HEK293 (cell line): Measurements from ENCODE around the gene GSG1L.

ENCODE experiments used
- CTCF ChIA-PET: fragments of 350-600 bp; formaldehyde crosslinking; extraction: SDS; loops from one replicate; lab custom pipeline; 2021; ENCODE audit warnings: antibody characterized with exemption; lab: Yijun Ruan, JAX
- POLR2A ChIA-PET: fragments of 300-600 bp; formaldehyde crosslinking; extraction: SDS; loops from one replicate; lab custom pipeline; 2020; ENCODE audit warnings: antibody characterized with exemption, inconsistent platforms; lab: Yijun Ruan, JAX
- H3K27ac ChIP-seq: fragments of 200-500 bp; sonication (Bioruptor generic); 2 replicates; pipeline ENCODE4 v1.5.1; 2014; ENCODE audit warnings: low read depth, low read length, control low read depth, inconsistent platforms; ENCODE audit errors: extremely low read depth
- H3K36me3 ChIP-seq, 2 experiments: fragments of 200-500 bp in 1 of 2; sonication (Bioruptor generic) in 1 of 2; 1 replicate in 1 of 2; 2 replicates in 1 of 2; pipeline ENCODE4 v1.5.1; 2014 to 2017; ENCODE audit warnings: inconsistent platforms in 2 of 2, low read length in 2 of 2; ENCODE audit not compliant: control insufficient read depth in 2 of 2, insufficient read depth in 1 of 2
- H3K4me1 ChIP-seq: fragments of 200-500 bp; sonication (Bioruptor generic); 2 replicates; pipeline ENCODE4 v1.5.1; 2014; ENCODE audit warnings: mild to moderate bottlenecking, low read length, inconsistent platforms; ENCODE audit not compliant: control insufficient read depth, insufficient read depth
- H3K4me3 ChIP-seq: 2 replicates; pipeline ENCODE4 v1.5.1; 2011; ENCODE audit warnings: low read depth, mild to moderate bottlenecking, control low read depth, low read length, moderate library complexity
- H3K9me3 ChIP-seq: fragments of 200-500 bp; sonication (Bioruptor generic); 2 replicates; pipeline ENCODE4 v1.5.1; 2014; ENCODE audit warnings: low read depth, low read length, inconsistent platforms; ENCODE audit not compliant: control insufficient read depth, insufficient read depth
- GFI1B ChIP-seq: fragments of 450-650 bp; formaldehyde crosslinking; IDR thresholded peaks from 2 replicates; pipeline ENCODE4 v1.5.1; 2016; ENCODE audit warnings: missing biosample characterization, missing genetic modification characterization
- GLI2 ChIP-seq: fragments of 450-650 bp; formaldehyde crosslinking; IDR thresholded peaks from 2 replicates; pipeline ENCODE4; 2017; ENCODE audit warnings: missing biosample characterization, missing genetic modification characterization, low read depth, borderline replicate concordance
- HOXC10 ChIP-seq: sonication (generic); formaldehyde crosslinking; IDR thresholded peaks from 2 replicates; pipeline ENCODE4 v1.8.1; 2023; ENCODE audit warnings: mild to moderate bottlenecking, missing genetic modification reagents
- KLF1 ChIP-seq: fragments of 450-650 bp; formaldehyde crosslinking; IDR thresholded peaks from 2 replicates; pipeline ENCODE4 v1.5.1; 2016; ENCODE audit warnings: missing biosample characterization, missing genetic modification characterization
- SCRT1 ChIP-seq: fragments of 450-650 bp; formaldehyde crosslinking; IDR thresholded peaks from 2 replicates; pipeline ENCODE4 v1.5.1; 2016; ENCODE audit warnings: missing biosample characterization, missing genetic modification characterization, borderline replicate concordance
- SP3 ChIP-seq: fragments of 450-650 bp; formaldehyde crosslinking; IDR thresholded peaks from 2 replicates; pipeline ENCODE4 v1.5.1; 2016; ENCODE audit warnings: missing biosample characterization, missing genetic modification characterization
- ZBTB21 ChIP-seq: fragments of 450-650 bp; formaldehyde crosslinking; IDR thresholded peaks from 2 replicates; pipeline ENCODE4 v1.5.1; 2017; ENCODE audit warnings: missing biosample characterization, missing genetic modification characterization
- ZFP69B ChIP-seq: fragments of 450-650 bp; formaldehyde crosslinking; IDR thresholded peaks from 2 replicates; pipeline ENCODE4 v1.5.1; 2016; ENCODE audit warnings: missing biosample characterization, missing genetic modification characterization
- ZNF146 ChIP-seq: fragments of 450-650 bp; formaldehyde crosslinking; IDR thresholded peaks from 2 replicates; pipeline ENCODE4 v1.5.1; 2016; ENCODE audit warnings: missing biosample characterization, missing genetic modification characterization
- ZNF157 ChIP-seq: fragments of 450-650 bp; formaldehyde crosslinking; IDR thresholded peaks from 2 replicates; pipeline ENCODE4 v1.5.1; 2016; ENCODE audit warnings: missing biosample characterization, missing genetic modification characterization
- ZNF184 ChIP-seq: fragments of 450-650 bp; IDR thresholded peaks from 2 replicates; pipeline ENCODE4 v1.5.1; 2018; ENCODE audit warnings: missing biosample characterization, mild to moderate bottlenecking, missing genetic modification characterization
- ZNF221 ChIP-seq: fragments of 450-650 bp; formaldehyde crosslinking; IDR thresholded peaks from 2 replicates; pipeline ENCODE4 v1.5.1; 2017; ENCODE audit warnings: missing biosample characterization, missing genetic modification characterization, borderline replicate concordance
- ZNF24 ChIP-seq: fragments of 450-650 bp; formaldehyde crosslinking; IDR thresholded peaks from 2 replicates; pipeline ENCODE4 v1.5.1; 2016; ENCODE audit warnings: missing biosample characterization, missing genetic modification characterization
- ZNF366 ChIP-seq: fragments of 450-650 bp; formaldehyde crosslinking; conservative IDR thresholded peaks from 2 replicates; pipeline ENCODE4 v1.5.1; 2016; ENCODE audit warnings: missing biosample characterization, missing genetic modification characterization
- ZNF473 ChIP-seq: fragments of 450-650 bp; formaldehyde crosslinking; IDR thresholded peaks from 2 replicates; pipeline ENCODE4 v1.5.1; 2017; ENCODE audit warnings: missing biosample characterization, missing genetic modification characterization
- ZNF521 ChIP-seq: fragments of 450-650 bp; formaldehyde crosslinking; IDR thresholded peaks from 2 replicates; pipeline ENCODE4 v1.5.1; 2017; ENCODE audit warnings: missing biosample characterization, mild to moderate bottlenecking, missing genetic modification characterization
- ZNF530 ChIP-seq: fragments of 450-650 bp; formaldehyde crosslinking; IDR thresholded peaks from 2 replicates; pipeline ENCODE4 v1.5.1; 2016; ENCODE audit warnings: low read depth, missing biosample characterization, missing genetic modification characterization
- ZNF555 ChIP-seq: fragments of 450-650 bp; formaldehyde crosslinking; conservative IDR thresholded peaks from 2 replicates; pipeline ENCODE4 v1.5.1; 2017; ENCODE audit warnings: missing biosample characterization, mild to moderate bottlenecking, missing genetic modification characterization, inconsistent platforms
- ZNF626 ChIP-seq: fragments of 450-650 bp; sonication (Bioruptor Pico); formaldehyde crosslinking; IDR thresholded peaks from 2 replicates; pipeline ENCODE4 v1.5.1; 2018; ENCODE audit warnings: missing biosample characterization, missing genetic modification characterization, inconsistent platforms
- ZNF639 ChIP-seq: fragments of 450-650 bp; formaldehyde crosslinking; IDR thresholded peaks from 2 replicates; pipeline ENCODE4 v1.5.1; 2016; ENCODE audit warnings: missing biosample characterization, missing genetic modification characterization
- ZNF660 ChIP-seq: fragments of 450-650 bp; IDR thresholded peaks from 2 replicates; pipeline ENCODE4 v1.5.1; 2018; ENCODE audit warnings: missing biosample characterization, mild to moderate bottlenecking, missing genetic modification characterization
- ZNF76 ChIP-seq: fragments of 450-650 bp; formaldehyde crosslinking; IDR thresholded peaks from 2 replicates; pipeline ENCODE4; 2016; ENCODE audit warnings: low read depth, missing biosample characterization, missing genetic modification characterization, borderline replicate concordance
- ZNF776 ChIP-seq: fragments of 450-650 bp; formaldehyde crosslinking; IDR thresholded peaks from 2 replicates; pipeline ENCODE4 v1.5.0; 2017; ENCODE audit warnings: missing biosample characterization, missing genetic modification characterization, borderline replicate concordance
- ZNF791 ChIP-seq: fragments of 450-650 bp; formaldehyde crosslinking; IDR thresholded peaks from 2 replicates; pipeline ENCODE4 v1.5.1; 2016; ENCODE audit warnings: missing biosample characterization, missing genetic modification characterization
- TF ChIP-seq, protein P1 (sequence below): fragments of 450-650 bp; formaldehyde crosslinking; IDR thresholded peaks from 2 replicates; pipeline ENCODE4 v1.5.1; 2016; ENCODE audit warnings: missing biosample characterization, missing genetic modification characterization
- TF ChIP-seq, protein P2 (sequence below): fragments of 450-650 bp; formaldehyde crosslinking; IDR thresholded peaks from 2 replicates; pipeline ENCODE4 v1.5.1; 2016; ENCODE audit warnings: missing biosample characterization, missing genetic modification characterization
- TF ChIP-seq, protein P3 (sequence below): fragments of 450-650 bp; formaldehyde crosslinking; IDR thresholded peaks from 2 replicates; pipeline ENCODE4 v1.5.1; 2016; ENCODE audit warnings: missing biosample characterization, missing genetic modification characterization

The GSG1L gene

GRCh38 chr16:28081391-28081968 lies 18.0 kb upstream of the GSG1L start (continued):
- TF ChIP-seq, protein P1, sequence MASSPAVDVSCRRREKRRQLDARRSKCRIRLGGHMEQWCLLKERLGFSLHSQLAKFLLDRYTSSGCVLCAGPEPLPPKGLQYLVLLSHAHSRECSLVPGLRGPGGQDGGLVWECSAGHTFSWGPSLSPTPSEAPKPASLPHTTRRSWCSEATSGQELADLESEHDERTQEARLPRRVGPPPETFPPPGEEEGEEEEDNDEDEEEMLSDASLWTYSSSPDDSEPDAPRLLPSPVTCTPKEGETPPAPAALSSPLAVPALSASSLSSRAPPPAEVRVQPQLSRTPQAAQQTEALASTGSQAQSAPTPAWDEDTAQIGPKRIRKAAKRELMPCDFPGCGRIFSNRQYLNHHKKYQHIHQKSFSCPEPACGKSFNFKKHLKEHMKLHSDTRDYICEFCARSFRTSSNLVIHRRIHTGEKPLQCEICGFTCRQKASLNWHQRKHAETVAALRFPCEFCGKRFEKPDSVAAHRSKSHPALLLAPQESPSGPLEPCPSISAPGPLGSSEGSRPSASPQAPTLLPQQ (tag by site-specific recombination): no peak

DNA sequence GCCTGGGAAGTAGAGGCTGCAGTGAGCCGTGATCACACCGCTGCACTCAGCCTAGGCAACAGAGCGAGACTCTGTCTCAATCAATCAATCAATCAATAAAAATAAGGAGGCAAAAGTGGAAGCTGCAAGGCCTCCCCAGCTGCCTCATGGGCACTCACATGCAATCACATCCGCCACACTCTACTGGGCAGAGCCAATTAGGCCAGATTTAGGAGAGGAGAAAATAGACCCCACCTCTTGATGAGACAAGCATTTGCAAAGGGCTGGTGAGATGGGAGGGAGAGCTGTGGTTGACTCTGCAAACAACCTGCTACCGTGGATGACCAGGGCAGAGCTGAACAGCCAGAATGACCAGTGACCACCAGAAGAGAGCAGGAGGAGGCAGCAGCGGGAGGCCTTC lies 14.7 kb upstream of the GSG1L start:
- ChIA-PET POLR2A (no interaction called here), CTCF (interaction anchor here (0.8 kb wide), 1 partner anchor 140 kb away, joined by 3 read pairs; no protein-coding TSS in a partner anchor)
- Histone ChIP-seq H3K27ac (no peak overlapping the region), H3K36me3 (no peaks in the 10 kb centered on the region), H3K4me1 (no peaks in the 10 kb centered on the region), H3K4me3 (no peak overlapping the region), H3K9me3 (no peaks in the 10 kb centered on the region)
- TF ChIP-seq SCRT1 (tag by site-specific recombination) (no peak), ZNF639 (tag by site-specific recombination) (no peak), ZNF473 (tag by site-specific recombination) (no peak), ZNF157 (tag by site-specific recombination) (no peak), ZNF76 (tag by site-specific recombination) (no peak), ZNF776 (no peak), ZNF366 (tag by site-specific recombination) (no peak), ZNF555 (tag by site-specific recombination) (no peak), GLI2 (tag by site-specific recombination) (no peak), ZNF184 (tag by site-specific recombination) (no peak), ZBTB21 (tag by site-specific recombination) (no peak), ZNF521 (tag by site-specific recombination) (no peak), ZNF530 (tag by site-specific recombination) (no peak), ZNF221 (no peak)
- TF ChIP-seq, protein P2, sequence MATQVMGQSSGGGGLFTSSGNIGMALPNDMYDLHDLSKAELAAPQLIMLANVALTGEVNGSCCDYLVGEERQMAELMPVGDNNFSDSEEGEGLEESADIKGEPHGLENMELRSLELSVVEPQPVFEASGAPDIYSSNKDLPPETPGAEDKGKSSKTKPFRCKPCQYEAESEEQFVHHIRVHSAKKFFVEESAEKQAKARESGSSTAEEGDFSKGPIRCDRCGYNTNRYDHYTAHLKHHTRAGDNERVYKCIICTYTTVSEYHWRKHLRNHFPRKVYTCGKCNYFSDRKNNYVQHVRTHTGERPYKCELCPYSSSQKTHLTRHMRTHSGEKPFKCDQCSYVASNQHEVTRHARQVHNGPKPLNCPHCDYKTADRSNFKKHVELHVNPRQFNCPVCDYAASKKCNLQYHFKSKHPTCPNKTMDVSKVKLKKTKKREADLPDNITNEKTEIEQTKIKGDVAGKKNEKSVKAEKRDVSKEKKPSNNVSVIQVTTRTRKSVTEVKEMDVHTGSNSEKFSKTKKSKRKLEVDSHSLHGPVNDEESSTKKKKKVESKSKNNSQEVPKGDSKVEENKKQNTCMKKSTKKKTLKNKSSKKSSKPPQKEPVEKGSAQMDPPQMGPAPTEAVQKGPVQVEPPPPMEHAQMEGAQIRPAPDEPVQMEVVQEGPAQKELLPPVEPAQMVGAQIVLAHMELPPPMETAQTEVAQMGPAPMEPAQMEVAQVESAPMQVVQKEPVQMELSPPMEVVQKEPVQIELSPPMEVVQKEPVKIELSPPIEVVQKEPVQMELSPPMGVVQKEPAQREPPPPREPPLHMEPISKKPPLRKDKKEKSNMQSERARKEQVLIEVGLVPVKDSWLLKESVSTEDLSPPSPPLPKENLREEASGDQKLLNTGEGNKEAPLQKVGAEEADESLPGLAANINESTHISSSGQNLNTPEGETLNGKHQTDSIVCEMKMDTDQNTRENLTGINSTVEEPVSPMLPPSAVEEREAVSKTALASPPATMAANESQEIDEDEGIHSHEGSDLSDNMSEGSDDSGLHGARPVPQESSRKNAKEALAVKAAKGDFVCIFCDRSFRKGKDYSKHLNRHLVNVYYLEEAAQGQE (tag by site-specific recombination): no peak

GRCh38 chr16:28073836-28074235 lies 10.3 kb upstream of the GSG1L start:
- no peak overlapping the region for H3K27ac ChIP-seq
- no peaks in the 10 kb centered on the region for H3K4me1 ChIP-seq
- no peak for TF ChIP-seq ZFP69B (tag by site-specific recombination)
- no peak for TF ChIP-seq GFI1B (tag by site-specific recombination)
- no peak for TF ChIP-seq SP3
- no peak for TF ChIP-seq ZNF791 (tag by site-specific recombination)
- TF ChIP-seq SCRT1 (tag by site-specific recombination): no peak
- TF ChIP-seq KLF1 (tag by site-specific recombination): no peak
- TF ChIP-seq ZNF626 (tag by site-specific recombination): no peak
- TF ChIP-seq ZNF24 (tag by site-specific recombination): no peak
- TF ChIP-seq, protein P3, sequence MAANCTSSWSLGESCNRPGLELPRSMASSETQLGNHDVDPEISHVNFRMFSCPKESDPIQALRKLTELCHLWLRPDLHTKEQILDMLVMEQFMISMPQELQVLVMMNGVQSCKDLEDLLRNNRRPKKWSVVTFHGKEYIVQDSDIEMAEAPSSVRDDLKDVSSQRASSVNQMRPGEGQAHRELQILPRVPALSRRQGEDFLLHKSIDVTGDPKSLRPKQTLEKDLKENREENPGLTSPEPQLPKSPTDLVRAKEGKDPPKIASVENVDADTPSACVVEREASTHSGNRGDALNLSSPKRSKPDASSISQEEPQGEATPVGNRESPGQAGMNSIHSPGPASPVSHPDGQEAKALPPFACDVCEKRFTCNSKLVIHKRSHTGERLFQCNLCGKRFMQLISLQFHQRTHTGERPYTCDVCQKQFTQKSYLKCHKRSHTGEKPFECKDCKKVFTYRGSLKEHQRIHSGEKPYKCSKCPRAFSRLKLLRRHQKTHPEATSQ (tag by site-specific recombination): no peak
- TF ChIP-seq ZBTB21 (tag by site-specific recombination): no peak
- no peak for TF ChIP-seq ZNF146
- no peak for TF ChIP-seq HOXC10
- TF ChIP-seq ZNF660: no peak
- TF ChIP-seq, all 188 proteins: peak for 0
- CTCF ChIA-PET: interaction anchor here (0.6 kb wide), 1 partner anchor 27 kb away, joined by 3 read pairs; no protein-coding TSS in a partner anchor
- H3K4me3 ChIP-seq: no peak overlapping the region
- POLR2A ChIA-PET: no interaction called here
- no peaks in the 10 kb centered on the region for H3K36me3 ChIP-seq
- H3K9me3 ChIP-seq: no peaks in the 10 kb centered on the region
